ENCODE results near the gene OOSP2. TPM values are rescaled to one million over a fixed set of nuclear protein-coding genes. Genes with fewer than 3 reads are reported as not detected.
A peak's percentile ranks its signal among the peaks of the same experiment; 100 is the strongest.

Gene OOSP2
- total RNA-seq, 3 donors from 2014 or later (not counting 1 experiment from before 2014, with no cell fraction given) = not detected

GRCh38 chr11:60056349-60056969 lies 16.2 kb downstream of the OOSP2 start, which contains the start of gene MS4A3:
Gene MS4A3, plus strand, starts transcription at chr11:60056665. Its CDS starts 4,496 bp downstream, at chr11:60061161.
- no peak within 1 kb of the TSS for H3K4me3 ChIP-seq (ENCODE audit: low read length)
- H3K27ac ChIP-seq (ENCODE audit: low read length) = no peak within 1 kb of the TSS
- no peaks in the 10 kb centered on the region for H3K36me3 ChIP-seq (ENCODE audit: control insufficient read depth, insufficient read depth, low read length)
- Mint-ChIP-seq H3K27me3 (ENCODE audit: low read depth in 2 of 2) (no peaks in the 10 kb centered on the region), H3K4me3 (no peak within 1 kb of the TSS), H3K4me1 (no peaks in the 10 kb centered on the region), H3K27ac (no peak within 1 kb of the TSS), H3K9me3 (peaks cover 0 to 2% of the 10 kb centered on the region in 2 donors), H3K36me3 (no peaks in the 10 kb centered on the region)
- no peaks in the 10 kb centered on the region for H3K9me3 ChIP-seq (ENCODE audit: control insufficient read depth, insufficient read depth, low read length)
- no peaks in the 10 kb centered on the region for H3K27me3 ChIP-seq (ENCODE audit: control insufficient read depth, insufficient read depth, low read length)
- ATAC-seq = peak in 1 of 3 donors; percentile 59
- no peak for DNase-seq
- H3K4me1 ChIP-seq (ENCODE audit: control insufficient read depth, insufficient read depth, low read length) = no peaks in the 10 kb centered on the region
- WGBS (ENCODE audit: insufficient coverage) = 84% methylated on average over 7 of the region's 8 CpGs
- TF ChIP-seq CTCF (IDR thresholded peaks at IDR 0.05) = no peak
- intact Hi-C loops (cut with micrococcal nuclease) = no loop called here

DNA sequence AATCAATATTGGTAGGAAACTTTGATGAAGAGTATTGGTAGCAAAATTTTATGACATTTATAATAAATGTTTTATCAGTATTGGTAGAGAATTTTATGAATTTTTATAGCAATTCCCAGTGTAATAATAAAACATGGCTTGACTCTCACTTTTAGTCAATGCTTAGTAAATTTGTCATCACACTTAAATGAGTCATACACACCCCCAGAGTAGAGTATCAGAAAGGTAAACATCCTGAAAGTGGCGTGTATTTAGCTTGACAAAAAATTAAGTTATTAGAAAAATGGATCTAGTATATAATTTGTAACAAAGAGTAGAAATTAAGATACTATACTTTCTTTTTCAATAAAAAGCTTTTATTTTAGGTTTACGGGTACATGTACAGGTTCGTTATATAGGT lies 18.8 kb downstream of the OOSP2 start:
- Mint-ChIP-seq H3K4me1 (no peaks in the 10 kb centered on the region), H3K36me3 (no peaks in the 10 kb centered on the region), H3K27ac (no peak overlapping the region), H3K9me3 (peaks cover 0 to 2% of the 10 kb centered on the region in 2 donors), H3K27me3 (ENCODE audit: low read depth in 2 of 2) (no peaks in the 10 kb centered on the region), H3K4me3 (no peak overlapping the region)
- TF ChIP-seq CTCF (IDR thresholded peaks at IDR 0.05) = no peak
- Histone ChIP-seq H3K4me3 (ENCODE audit: low read length) (no peak overlapping the region), H3K27ac (ENCODE audit: low read length) (no peak overlapping the region), H3K27me3 (ENCODE audit: control insufficient read depth, insufficient read depth, low read length) (no peaks in the 10 kb centered on the region), H3K4me1 (ENCODE audit: control insufficient read depth, insufficient read depth, low read length) (no peaks in the 10 kb centered on the region), H3K9me3 (ENCODE audit: control insufficient read depth, insufficient read depth, low read length) (no peaks in the 10 kb centered on the region), H3K36me3 (ENCODE audit: control insufficient read depth, insufficient read depth, low read length) (no peaks in the 10 kb centered on the region)
- no CpG with 5 or more reads among the region's 3 CpGs for WGBS (ENCODE audit: insufficient coverage)
- ATAC-seq (no peak), DNase-seq (no peak)
- intact Hi-C loops (cut with micrococcal nuclease) = no loop called here

DNA sequence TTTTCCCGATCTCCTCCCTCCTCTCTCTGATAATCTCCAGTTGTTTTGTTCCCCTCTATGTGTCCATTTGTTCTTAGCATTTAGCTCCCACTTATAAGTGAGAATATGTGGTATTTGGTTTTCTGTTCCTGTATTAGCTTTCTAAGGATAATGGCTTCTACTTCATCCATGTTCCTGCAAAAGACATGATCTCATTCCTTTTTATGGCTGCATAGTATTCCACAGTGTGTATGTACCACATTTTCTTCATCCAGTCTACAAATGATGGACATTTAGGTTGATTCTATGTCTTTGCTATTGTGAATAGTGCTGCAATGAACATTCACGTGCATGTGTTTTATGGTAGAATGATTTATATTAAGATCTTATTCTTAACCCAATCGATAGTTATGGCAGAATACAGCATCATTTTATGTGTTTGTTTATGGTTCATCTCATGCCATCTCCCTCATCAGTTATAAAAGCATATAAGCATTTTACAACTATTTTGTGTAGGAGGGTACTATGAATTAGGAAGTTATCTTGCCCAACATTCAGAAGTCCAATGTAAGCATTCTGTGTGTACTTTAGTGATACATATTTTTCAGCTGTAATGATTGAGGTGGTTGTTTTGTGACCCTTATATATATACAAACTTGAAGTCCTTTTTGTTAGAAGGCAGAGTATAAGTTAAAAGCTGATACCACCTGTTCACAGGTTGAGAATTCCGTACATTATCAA lies 19.5 kb downstream of the OOSP2 start:
- H3K9me3 Mint-ChIP-seq = peaks cover 0 to 2% of the 10 kb centered on the region in 2 donors
- no peak overlapping the region for H3K27ac Mint-ChIP-seq
- H3K27me3 ChIP-seq (ENCODE audit: control insufficient read depth, insufficient read depth, low read length) = no peaks in the 10 kb centered on the region
- H3K4me3 Mint-ChIP-seq = no peak overlapping the region
- H3K9me3 ChIP-seq (ENCODE audit: control insufficient read depth, insufficient read depth, low read length) = no peaks in the 10 kb centered on the region
- no peaks in the 10 kb centered on the region for H3K4me1 ChIP-seq (ENCODE audit: control insufficient read depth, insufficient read depth, low read length)
- H3K4me3 ChIP-seq (ENCODE audit: low read length) = no peak overlapping the region
- H3K27ac ChIP-seq (ENCODE audit: low read length) = no peak overlapping the region
- H3K36me3 Mint-ChIP-seq = no peaks in the 10 kb centered on the region
- no peaks in the 10 kb centered on the region for H3K36me3 ChIP-seq (ENCODE audit: control insufficient read depth, insufficient read depth, low read length)
- no peaks in the 10 kb centered on the region for H3K4me1 Mint-ChIP-seq
- TF ChIP-seq CTCF (IDR thresholded peaks at IDR 0.05) = no peak
- DNase-seq (no peak), ATAC-seq (no peak)
- WGBS (ENCODE audit: insufficient coverage) = no CpG with 5 or more reads among the region's 4 CpGs
- no peaks in the 10 kb centered on the region for H3K27me3 Mint-ChIP-seq (ENCODE audit: low read depth in 2 of 2)
- intact Hi-C loops (cut with micrococcal nuclease) = no loop called here
